Measurements from ENCODE around the gene ELOVL7.
A peak's percentile ranks its signal among the peaks of the same experiment; 100 is the strongest.
"Not testable (repeated sequence)": the region's sequence is repeated elsewhere in the genome, so short reads cannot be mapped to it uniquely, and the experiment has no call there.

The ELOVL7 gene

DNA sequence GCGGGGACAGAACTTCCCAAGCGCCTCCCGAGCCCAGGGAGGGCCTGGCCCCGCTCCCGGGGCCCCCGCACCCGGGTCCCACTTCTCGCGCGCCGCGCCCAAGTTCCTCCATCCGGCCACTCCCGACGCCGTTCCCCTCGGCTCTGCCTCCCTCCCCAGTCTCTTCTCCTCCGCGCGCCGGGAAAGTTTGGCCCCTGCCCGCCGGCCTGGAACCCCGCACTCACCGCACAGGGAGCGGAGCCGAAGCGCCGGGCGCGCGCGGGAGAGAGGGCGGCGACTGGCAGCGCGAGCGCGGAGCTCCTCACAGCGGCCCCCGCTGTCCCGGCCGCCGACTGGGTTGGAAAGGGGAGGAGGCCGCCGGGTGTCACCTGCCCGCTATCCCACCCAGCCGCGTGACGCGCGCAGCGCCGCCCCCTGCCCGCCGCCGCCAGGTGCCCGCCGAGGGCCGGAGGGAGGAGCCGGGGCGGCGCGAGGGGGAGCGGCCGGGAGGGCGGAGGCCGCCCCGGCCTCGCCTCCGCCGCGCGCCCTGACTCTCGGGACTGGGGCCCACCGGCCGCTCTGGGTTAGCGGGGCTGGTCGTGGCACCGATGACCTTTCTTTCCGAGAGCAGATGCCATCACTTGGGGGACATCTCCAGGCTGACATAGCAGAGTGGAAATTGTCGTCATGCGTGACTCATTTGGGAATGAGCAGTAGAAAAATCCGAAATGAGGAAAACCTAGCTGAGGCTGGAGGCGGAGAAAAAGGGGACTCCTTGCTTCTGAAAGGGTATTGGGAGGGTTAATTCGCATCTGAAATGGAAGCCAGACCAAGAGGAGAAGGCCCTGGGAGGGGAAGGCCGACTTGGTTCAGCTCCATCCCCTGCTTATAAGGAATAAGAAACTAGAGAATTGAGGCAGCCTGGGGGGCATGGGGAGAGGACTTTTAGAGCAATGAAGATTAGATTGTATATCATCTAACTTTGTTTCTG lies at the start of gene ELOVL7:
ELOVL7 (minus strand) TSS at position 334 of the 970 bp plus-strand sequence. CDS start 56,872 bp downstream, outside the sequence.
- peak; percentile 35 for DNase-seq (ENCODE audit: low read depth)

- DNase-seq (ENCODE audit: low read depth), result no peak
These were observed 49.5 kb upstream of the ELOVL7 start for GRCh38 chr5:60893521-60893920.

DNA sequence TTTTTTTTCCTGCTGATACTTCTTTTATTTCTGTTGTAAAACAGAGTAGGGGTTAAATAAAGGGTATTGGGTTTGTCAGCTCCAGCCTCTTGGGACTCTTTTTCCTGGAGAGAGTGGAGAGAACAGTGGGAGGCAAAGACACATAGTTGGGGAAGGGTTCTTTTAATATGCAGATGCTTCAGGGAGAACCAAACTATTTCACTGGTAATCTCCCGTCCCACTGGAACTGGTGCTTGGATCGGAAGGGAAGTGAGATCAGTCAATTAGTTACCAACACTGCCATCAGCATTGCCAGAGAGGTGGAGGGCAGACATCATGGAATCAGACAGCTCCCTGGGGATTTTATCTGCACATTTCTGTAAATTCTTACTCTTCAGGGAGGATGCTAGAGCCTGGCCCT lies 47.6 kb upstream of the ELOVL7 start:
- DNase-seq (ENCODE audit: low read depth), result no peak

GRCh38 chr5:60888359-60889061 lies 44.4 kb upstream of the ELOVL7 start:
- no peak for DNase-seq (ENCODE audit: low read depth)

DNA sequence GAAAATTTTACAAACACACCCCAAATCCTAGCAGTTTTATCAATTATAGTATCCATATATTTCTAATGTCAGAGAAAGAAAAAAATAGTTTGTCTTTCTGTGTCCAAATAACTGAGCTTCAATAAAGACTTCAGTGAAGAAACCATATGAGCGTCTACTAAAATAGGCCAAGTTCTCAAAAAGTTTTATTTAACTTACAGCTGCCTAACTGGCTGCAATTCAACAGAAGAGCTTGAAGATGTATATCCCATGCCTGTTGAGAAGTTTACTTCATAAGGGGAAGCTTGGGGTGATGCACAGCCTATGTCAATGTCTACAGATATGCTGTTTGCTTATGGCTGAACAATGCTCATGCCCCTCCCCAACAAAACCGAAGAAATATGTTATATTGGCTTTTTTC lies 43.7 kb upstream of the ELOVL7 start:
- no peak for DNase-seq (ENCODE audit: low read depth)

GRCh38 chr5:60887096-60887495 lies 43.0 kb upstream of the ELOVL7 start:
- no peak for DNase-seq (ENCODE audit: low read depth)

- DNase-seq (ENCODE audit: low read depth), result no peak
These were observed 42.1 kb upstream of the ELOVL7 start for GRCh38 chr5:60886158-60886557.

GRCh38 chr5:60883229-60883628 lies 39.2 kb upstream of the ELOVL7 start:
- peak; percentile 20 for DNase-seq (ENCODE audit: low read depth)

DNA sequence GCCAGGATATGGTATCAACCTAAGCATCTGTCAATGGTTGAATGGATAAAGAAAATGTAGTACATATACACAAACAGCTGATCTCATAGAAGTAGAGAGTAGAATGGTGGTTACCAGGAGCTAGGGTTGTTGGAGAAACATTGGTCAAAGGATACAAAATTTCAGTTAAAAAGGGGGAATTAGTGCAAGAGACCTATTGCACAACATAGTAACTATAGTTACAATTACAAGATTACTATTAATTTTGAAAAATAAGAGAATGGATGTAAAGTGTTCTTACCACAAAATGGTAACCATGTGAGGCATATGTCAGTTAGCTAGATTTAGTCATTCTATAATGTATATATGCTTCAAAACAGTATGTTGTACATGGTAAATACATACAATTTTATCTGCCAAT lies 28.8 kb upstream of the ELOVL7 start:
- DNase-seq (ENCODE audit: low read depth), result no peak

DNA sequence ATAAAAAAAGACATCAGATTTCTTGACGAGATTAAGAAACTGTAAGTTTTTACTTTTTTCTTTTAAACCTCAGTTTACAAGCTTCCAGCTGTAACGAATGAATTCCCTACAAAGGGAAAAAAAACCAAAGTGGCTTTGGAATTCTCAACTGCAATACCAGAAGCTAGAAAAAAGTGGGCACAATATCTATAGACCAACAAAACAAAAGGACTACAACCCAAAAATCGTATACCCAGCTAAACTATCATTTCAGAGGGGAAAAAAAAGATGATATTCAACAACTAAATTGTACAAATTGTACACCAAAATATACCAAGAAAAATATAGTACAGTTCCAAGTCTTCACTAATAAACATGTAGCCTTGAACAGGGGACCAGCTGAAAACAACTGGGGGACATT lies 26.8 kb upstream of the ELOVL7 start:
- no peak for DNase-seq (ENCODE audit: low read depth)

- DNase-seq (ENCODE audit: low read depth), result not testable (repeated sequence)
These were observed 16.5 kb upstream of the ELOVL7 start for GRCh38 chr5:60860572-60860971.

DNA sequence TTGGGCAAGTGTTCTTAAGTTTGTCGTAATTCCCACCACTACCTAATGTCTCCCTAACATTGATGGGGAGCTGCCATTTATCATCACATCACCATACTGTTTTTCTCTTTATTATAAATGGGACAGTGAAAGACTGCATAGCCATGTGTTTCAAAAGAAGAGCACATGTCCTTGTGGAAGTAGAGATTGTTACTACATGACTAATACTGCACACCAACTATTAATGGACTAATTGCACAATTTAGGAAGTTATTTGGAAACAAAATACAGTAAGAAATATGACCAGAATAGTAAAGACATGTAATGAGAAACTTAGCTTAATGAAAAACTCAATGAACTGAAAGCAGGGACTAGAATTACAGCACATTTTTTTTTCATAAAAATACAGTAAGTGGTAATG lies 12.0 kb upstream of the ELOVL7 start:
- peak; percentile 79 for DNase-seq (ENCODE audit: low read depth)

- DNase-seq (ENCODE audit: low read depth), result no peak
These were observed 8.9 kb upstream of the ELOVL7 start for GRCh38 chr5:60852940-60853339.

GRCh38 chr5:60852317-60852716 lies 8.2 kb upstream of the ELOVL7 start:
- no peak for DNase-seq (ENCODE audit: low read depth)

GRCh38 chr5:60851626-60852025 lies 7.6 kb upstream of the ELOVL7 start:
- no peak for DNase-seq (ENCODE audit: low read depth)

DNA sequence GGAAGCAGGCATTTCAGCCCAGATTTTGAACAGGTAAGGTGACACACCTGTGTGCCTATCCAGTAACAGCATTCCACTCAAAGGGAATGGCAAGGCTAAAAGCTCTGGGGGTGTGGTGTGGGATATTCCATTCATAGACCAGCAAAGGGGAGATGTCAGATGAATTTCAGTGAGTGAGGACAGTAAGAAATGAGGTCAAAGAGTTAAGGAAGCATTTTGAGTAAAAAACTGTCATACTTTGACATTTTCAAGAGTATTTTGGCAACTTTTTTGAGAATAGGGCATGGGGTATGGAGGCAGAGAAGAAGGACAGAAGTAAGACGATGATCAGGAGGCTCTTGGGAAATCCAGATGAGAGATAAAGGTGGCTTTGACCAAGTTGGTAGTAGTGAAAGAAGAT lies 2.2 kb upstream of the ELOVL7 start:
- no peak for DNase-seq (ENCODE audit: low read depth)

DNA sequence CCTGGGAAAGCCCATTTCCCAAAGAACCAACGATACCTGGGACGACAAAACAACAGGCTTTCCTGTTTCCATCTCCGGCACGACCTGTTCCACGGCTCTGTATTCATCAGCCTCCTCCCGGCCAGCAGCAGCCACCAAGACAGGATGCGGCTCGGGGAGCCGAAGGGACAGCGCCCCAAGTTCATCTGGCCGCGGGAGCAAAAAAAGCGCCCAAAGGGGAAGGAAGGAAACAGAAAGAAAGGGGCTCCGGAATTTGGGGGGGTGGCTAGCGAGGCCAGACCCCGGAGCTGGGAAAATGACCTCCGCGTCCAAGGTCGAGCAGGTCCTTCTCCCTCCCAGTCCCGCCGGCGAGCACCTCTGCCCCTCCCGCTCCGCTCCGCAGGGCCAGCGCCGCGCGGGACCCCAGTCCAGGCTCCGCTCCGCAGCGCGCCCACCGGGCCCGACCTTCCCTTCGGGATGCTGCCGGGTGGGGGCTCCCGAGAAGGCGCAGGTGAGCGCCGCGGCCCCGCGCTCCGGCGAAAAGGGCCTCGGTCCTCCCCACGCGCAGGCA lies 608 bp downstream of the ELOVL7 start:
- DNase-seq (ENCODE audit: low read depth), result peak; percentile 13

- peak; percentile 8 for DNase-seq (ENCODE audit: low read depth)
These were observed 1.1 kb downstream of the ELOVL7 start for GRCh38 chr5:60842871-60843385.

GRCh38 chr5:60841361-60841760 lies 2.7 kb downstream of the ELOVL7 start:
- no peak for DNase-seq (ENCODE audit: low read depth)

DNA sequence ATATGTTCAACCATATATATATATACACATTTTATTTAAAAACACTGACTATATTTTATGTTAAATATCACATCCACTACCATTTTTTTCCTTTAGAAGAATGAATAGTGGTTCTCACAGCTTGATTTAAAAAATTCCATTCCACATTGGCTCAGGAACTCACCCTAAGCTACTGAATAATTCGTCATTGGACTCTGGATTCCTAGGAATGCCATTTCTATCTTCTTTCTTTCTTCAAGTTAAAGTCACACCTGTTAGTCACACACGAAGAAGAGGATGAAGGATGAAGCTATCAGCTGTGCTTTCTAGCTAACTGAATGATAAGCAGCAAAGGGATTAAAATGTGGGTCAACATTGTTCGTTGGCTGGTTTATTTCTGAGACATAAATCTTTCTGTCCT lies 7.9 kb downstream of the ELOVL7 start:
- no peak for DNase-seq (ENCODE audit: low read depth)

DNA sequence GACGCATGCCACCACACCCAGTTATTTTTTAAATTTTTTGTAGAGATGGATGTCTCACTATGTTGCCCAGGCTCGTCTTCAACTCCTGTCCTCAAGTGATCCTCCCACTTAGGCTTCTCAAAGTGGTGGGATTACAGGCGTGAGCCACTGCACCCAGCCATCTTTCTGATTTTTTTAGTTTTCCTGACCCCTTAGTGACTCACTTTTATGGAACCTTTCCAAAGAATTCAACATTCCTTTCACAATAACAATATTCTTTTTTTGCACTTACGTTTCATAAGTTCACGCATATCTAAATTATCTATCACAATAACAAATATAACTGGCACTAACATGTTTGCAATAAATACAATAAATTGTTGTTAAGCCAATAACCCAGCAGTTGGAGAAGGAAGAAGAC lies 8.5 kb downstream of the ELOVL7 start:
- DNase-seq (ENCODE audit: low read depth), result peak; percentile 36

DNA sequence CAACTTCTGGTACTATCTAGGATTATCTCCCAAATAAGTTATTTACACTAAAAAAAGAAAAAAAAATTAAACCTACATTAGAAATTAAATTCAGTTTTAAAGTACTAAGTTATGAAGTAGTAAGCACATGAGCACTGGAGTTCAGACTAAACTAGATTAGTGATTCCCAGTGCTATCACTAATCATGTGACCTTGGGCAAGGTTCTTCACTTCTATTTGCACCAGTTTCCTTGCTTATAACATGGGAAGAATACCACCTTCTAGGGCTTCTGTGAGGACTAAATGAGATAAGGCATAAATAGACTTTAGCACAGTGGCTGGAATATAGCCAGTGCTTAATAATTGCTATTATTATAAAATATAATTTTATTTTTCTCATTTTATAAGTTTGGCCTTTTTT lies 10.5 kb downstream of the ELOVL7 start:
- DNase-seq (ENCODE audit: low read depth), result no peak
